Stimulated activated CD8-positive, alpha-beta memory T cell treated with anti-CD3 and anti-CD28 coated beads, Interleukin-15, amount 100 ng/mL, for 1 hour (primary cell): ENCODE data around the gene ITGB3.

Source experiments
- DNase-seq: peaks from one replicate; pipeline ENCODE4 v3.0.0-alpha.2; 2020; ENCODE audit warnings: low read depth

ITGB3 gene

GRCh38 chr17:47338026-47338425 is 84.4 kb downstream of the ITGB3 start:
- no peak for DNase-seq

GRCh38 chr17:47352848-47353247 is 99.2 kb downstream of the ITGB3 start:
- no peak for DNase-seq

- DNase-seq, result no peak
Measured at GRCh38 chr17:47358652-47359051, 105.0 kb downstream of the ITGB3 start.
